H1 (cell line): ENCODE data around the gene ILKAP. TPM values are rescaled to one million over a fixed set of nuclear protein-coding genes. Genes with fewer than 3 reads are reported as not detected.

Experiments used
- CTCF ChIA-PET: fragments of 300-600 bp; sonication (Branson Sonifier 250); formaldehyde crosslinking; loops from one replicate; lab custom pipeline; 2021; ENCODE audit not compliant: partially characterized antibody; lab: Charles Lee
- POLR2A ChIA-PET: fragments of 300-600 bp; sonication (Branson Sonifier 250); formaldehyde crosslinking; loops from one replicate; lab custom pipeline; 2021; ENCODE audit warnings: inconsistent platforms; ENCODE audit not compliant: partially characterized antibody; lab: Charles Lee
- DNase-seq, 2 experiments: peaks; one replicate each; pipeline versions ENCODE4 v3.0.0 to v3.0.0-alpha.2; 2010 to 2022; ENCODE audit warnings: low spot score in 2 of 2, low read depth in 1 of 2, mixed read lengths in 1 of 2
- FAIRE-seq: peaks from 2 replicates; lab custom pipeline; 2011; peaks lifted over from hg19 to GRCh38; lab: Jason Lieb, UNC
- H2AFZ ChIP-seq: 2 replicates; pipeline ENCODE4 v1.8.1; 2012; ENCODE audit warnings: low read length, inconsistent platforms
- H2AK5ac ChIP-seq: 2 replicates; pipeline ENCODE4 v1.6.1; 2013; ENCODE audit warnings: low read depth, low read length
- H2BK120ac ChIP-seq: replicated peaks from 2 replicates; pipeline ENCODE3; 2013; ENCODE audit warnings: low read depth, low read length, inconsistent platforms
- H2BK12ac ChIP-seq: 2 replicates; pipeline ENCODE4 v1.6.1; 2013; ENCODE audit warnings: low read depth, low read length
- H2BK15ac ChIP-seq: 2 replicates; pipeline ENCODE4 v1.6.1; 2013; ENCODE audit warnings: low read length
- H2BK20ac ChIP-seq: 2 replicates; pipeline ENCODE4 v1.6.1; 2013; ENCODE audit warnings: low read length
- H2BK5ac ChIP-seq: 2 replicates; pipeline ENCODE4 v1.6.1; 2013; ENCODE audit warnings: low read depth, low read length
- H3K14ac ChIP-seq: 2 replicates; pipeline ENCODE4 v1.6.1; 2013; ENCODE audit warnings: inconsistent platforms; ENCODE audit not compliant: insufficient read length
- H3K18ac ChIP-seq: 2 replicates; pipeline ENCODE4 v1.6.1; 2013; ENCODE audit warnings: low read length; ENCODE audit errors: extremely low read depth
- H3K23ac ChIP-seq: 2 replicates; pipeline ENCODE4 v1.6.1; 2013; ENCODE audit warnings: inconsistent platforms; ENCODE audit not compliant: insufficient read length
- H3K23me2 ChIP-seq: 2 replicates; pipeline ENCODE4 v1.6.1; 2013; ENCODE audit warnings: low read depth, low read length
- H3K27ac ChIP-seq: 2 replicates; pipeline ENCODE4 v1.6.1; 2011; ENCODE audit warnings: low read depth, low read length, inconsistent platforms
- H3K27me3 ChIP-seq, 4 experiments: replicated peaks in 1 of 4; 1 replicate in 1 of 4; 2 replicates in 3 of 4; pipeline versions ENCODE4 v1.6.1 to v1.8.1; 2011 to 2013; ENCODE audit warnings: low read length in 3 of 4, mild to moderate bottlenecking in 3 of 4, inconsistent platforms in 2 of 4, mixed read lengths in 2 of 4, moderate library complexity in 1 of 4; ENCODE audit not compliant: control insufficient read depth in 3 of 4, insufficient read depth in 3 of 4; ENCODE audit errors: extremely low read depth in 1 of 4
- H3K36me3 ChIP-seq, 4 experiments: 2 replicates each; pipeline versions ENCODE4 v1.6.1 to v1.8.1; 2011 to 2013; ENCODE audit warnings: mild to moderate bottlenecking in 4 of 4, low read length in 3 of 4, moderate library complexity in 2 of 4, control low read depth in 1 of 4, inconsistent platforms in 1 of 4; ENCODE audit not compliant: insufficient read depth in 4 of 4, control insufficient read depth in 2 of 4
- H3K4ac ChIP-seq: replicated peaks from 2 replicates; pipeline ENCODE3; 2013; ENCODE audit warnings: low read length, low read depth, mixed read lengths, inconsistent platforms; ENCODE audit not compliant: insufficient read length
- H3K4me1 ChIP-seq, 4 experiments: replicated peaks in 1 of 4; 1 replicate in 1 of 4; 2 replicates in 3 of 4; pipeline versions ENCODE4 v1.6.1 to v1.8.1; 2011 to 2013; ENCODE audit warnings: low read length in 3 of 4, inconsistent platforms in 2 of 4, mixed read lengths in 1 of 4; ENCODE audit not compliant: insufficient read depth in 4 of 4, control insufficient read depth in 3 of 4
- H3K4me2 ChIP-seq, 2 experiments: 2 replicates each; pipeline versions ENCODE4 v1.6.1 to v1.8.1; 2011 to 2013; ENCODE audit warnings: low read depth in 2 of 2, low read length in 2 of 2, control low read depth in 1 of 2, inconsistent platforms in 1 of 2, mild to moderate bottlenecking in 1 of 2; ENCODE audit not compliant: insufficient read depth in 1 of 2
- H3K4me3 ChIP-seq, 4 experiments: fragments of 200-600, 300-600 bp in 1 of 4; sonication (generic), shearing (Covaris generic), sonication (Bioruptor Twin) in 1 of 4; 2 replicates each; pipeline versions ENCODE4 v1.5.1 to v1.8.1; 2011 to 2016; ENCODE audit warnings: low read length in 4 of 4, low read depth in 3 of 4, control low read depth in 2 of 4, inconsistent platforms in 2 of 4, mild to moderate bottlenecking in 2 of 4, mixed read lengths in 1 of 4, moderate library complexity in 1 of 4; ENCODE audit not compliant: insufficient read depth in 2 of 4; ENCODE audit errors: extremely low read depth in 1 of 4
- H3K56ac ChIP-seq: replicated peaks from 2 replicates; pipeline ENCODE3; 2013; ENCODE audit warnings: low read depth, mild to moderate bottlenecking, mixed read lengths, low read length, inconsistent platforms; ENCODE audit not compliant: insufficient read length
- H3K79me1 ChIP-seq: 2 replicates; pipeline ENCODE4 v1.6.1; 2013; ENCODE audit warnings: low read depth, low read length, control low read depth
- H3K79me2 ChIP-seq, 2 experiments: 2 replicates each; pipeline versions ENCODE4 v1.6.1 to v1.8.1; 2012 to 2013; ENCODE audit warnings: low read length in 2 of 2, mild to moderate bottlenecking in 2 of 2, inconsistent platforms in 1 of 2; ENCODE audit not compliant: insufficient read depth in 2 of 2, control insufficient read depth in 1 of 2
- H3K9ac ChIP-seq, 4 experiments: replicated peaks in 1 of 4; 1 replicate in 1 of 4; 2 replicates in 3 of 4; pipeline versions ENCODE4 v1.6.1 to v1.8.1; 2011 to 2013; ENCODE audit warnings: low read depth in 3 of 4, low read length in 3 of 4, control low read depth in 2 of 4, mild to moderate bottlenecking in 2 of 4, moderate library complexity in 2 of 4, inconsistent platforms in 1 of 4; ENCODE audit errors: extremely low read depth in 1 of 4
- H3K9me3 ChIP-seq, 2 experiments: 2 replicates each; pipeline versions ENCODE4 v1.6.1 to v1.8.1; 2012 to 2013; ENCODE audit warnings: mild to moderate bottlenecking in 2 of 2, moderate library complexity in 2 of 2, control low read depth in 1 of 2, inconsistent platforms in 1 of 2, low read depth in 1 of 2, low read length in 1 of 2, mixed read lengths in 1 of 2; ENCODE audit not compliant: insufficient read depth in 2 of 2
- H4K20me1 ChIP-seq, 2 experiments: replicated peaks in 1 of 2; 2 replicates each; pipeline versions ENCODE3 to v1.8.1; 2011 to 2013; ENCODE audit warnings: inconsistent platforms in 2 of 2, low read length in 2 of 2, mild to moderate bottlenecking in 1 of 2; ENCODE audit not compliant: insufficient read depth in 2 of 2, control insufficient read depth in 1 of 2
- H4K5ac ChIP-seq: 2 replicates; pipeline ENCODE4 v1.6.1; 2013; ENCODE audit warnings: low read length, low read depth, mixed read lengths, inconsistent platforms; ENCODE audit not compliant: insufficient read length
- H4K8ac ChIP-seq: 2 replicates; pipeline ENCODE4 v1.8.0; 2013; ENCODE audit warnings: mild to moderate bottlenecking, moderate library complexity, low read length, inconsistent platforms; ENCODE audit not compliant: insufficient read depth; ENCODE audit errors: extremely low read depth
- H4K91ac ChIP-seq: replicated peaks from 2 replicates; pipeline ENCODE3; 2013; ENCODE audit warnings: low read length, mixed read lengths, inconsistent platforms; ENCODE audit not compliant: insufficient read length
- ATF3 ChIP-seq: IDR thresholded peaks from 2 replicates; pipeline ENCODE4 v1.6.1; 2011; ENCODE audit warnings: low read depth, mild to moderate bottlenecking, low read length; ENCODE audit not compliant: insufficient read depth
- BRCA1 ChIP-seq: IDR thresholded peaks from 2 replicates; pipeline ENCODE4 v1.6.1; 2012; ENCODE audit warnings: low read depth, low read length, improper control_type of control experiment
- CREB1 ChIP-seq: IDR thresholded peaks from 2 replicates; pipeline ENCODE4 v1.6.1; 2012; ENCODE audit warnings: inconsistent platforms
- WGBS, 2 experiments: shearing (Covaris generic) in 1 of 2; methylation state at CpG; one replicate each; pipeline versions ENCODE4 v1.1.6 to v1.1.7; 2013 to 2015; ENCODE audit warnings: low lambda C conversion rate in 2 of 2, mixed read lengths in 2 of 2, inconsistent platforms in 1 of 2, low coverage in 1 of 2, missing lambda C conversion rate in 1 of 2; ENCODE audit not compliant: insufficient replicate concordance in 2 of 2, insufficient coverage in 1 of 2, insufficient read length in 1 of 2; ENCODE audit errors: extremely low coverage in 1 of 2, missing lambda C conversion rate in 1 of 2; 5-methylcytosine and 5-hydroxymethylcytosine counted together
- polyA plus RNA-seq, 7 experiments: library from polyadenylated mRNA; depleted of rRNA in 3 of 7; stranded (reverse) in 5 of 7; unstranded in 2 of 7; fragments of >200 nt in 5 of 7; fragments of 200-250 nt in 2 of 7; gene quantifications; 1 replicate in 5 of 7; 2 replicates in 1 of 7; 4 replicates in 1 of 7; pipeline versions ENCODE4 v1.2.1 to v1.2.3, GENCODE V29; 2011 to 2013; ENCODE audit warnings: missing spikeins in 2 of 7, mixed read lengths in 2 of 7
- total RNA-seq: library from RNA; stranded (reverse); fragmentation: NEBNext Ultra II Directional; extraction: Animal tissue kit (Norgen Biotek cat#: 25700); gene quantifications from 2 replicates; pipeline ENCODE4 v1.2.1, GENCODE V29; 2021

ILKAP gene
- total and polyA plus RNA-seq, 2 of the 8 experiments (the other 6 are each of a cell fraction or from before 2014, with no cell fraction given) = 23.5 to 33.8 TPM

- WGBS, 2 experiments = 97% methylated on average over 5 of the region's 5 CpGs; no CpG with 5 or more reads in 1 of the 2 experiments
- H4K91ac ChIP-seq = no peak overlapping the region
- no peaks in the 10 kb centered on the region for H3K27me3 ChIP-seq
- no peaks in the 10 kb centered on the region; a peak in 1 of 8 replicates for H3K36me3 ChIP-seq
- no peak overlapping the region for H2BK20ac ChIP-seq
- no peaks in the 10 kb centered on the region for H3K4me1 ChIP-seq
- ChIA-PET POLR2A (no interaction called here), CTCF (interaction anchor here (7.1 kb wide), 1 partner anchor 9 kb away, joined by 72 read pairs; no protein-coding TSS in a partner anchor)
- DNase-seq = no peak
- no peak overlapping the region for H2AFZ ChIP-seq
- no peak for FAIRE-seq
- no peak overlapping the region for H2AK5ac ChIP-seq
- no peak overlapping the region for H3K23ac ChIP-seq
- no peak overlapping the region for H3K56ac ChIP-seq
- H3K14ac ChIP-seq = no peak overlapping the region
- no peak overlapping the region for H2BK12ac ChIP-seq
- TF ChIP-seq CREB1 = no peak
- TF ChIP-seq ATF3 = no peak
- TF ChIP-seq BRCA1 = no peak
- no peaks in the 10 kb centered on the region for H3K9me3 ChIP-seq
- H3K9ac ChIP-seq = no peak overlapping the region
- no peaks in the 10 kb centered on the region for H3K23me2 ChIP-seq
- no peaks in the 10 kb centered on the region for H3K79me1 ChIP-seq
- H4K8ac ChIP-seq = no peak overlapping the region
- H3K4me3 ChIP-seq = no peak overlapping the region
- no peak overlapping the region for H4K5ac ChIP-seq
- no peak overlapping the region for H3K4ac ChIP-seq
- H3K4me2 ChIP-seq = no peak overlapping the region
- H2BK5ac ChIP-seq = no peak overlapping the region
- no peak overlapping the region for H3K18ac ChIP-seq
- no peaks in the 10 kb centered on the region for H4K20me1 ChIP-seq
- H2BK120ac ChIP-seq = no peak overlapping the region
- no peak overlapping the region for H2BK15ac ChIP-seq
- no peak overlapping the region for H3K27ac ChIP-seq
- H3K79me2 ChIP-seq = no peaks in the 10 kb centered on the region
Measured at GRCh38 chr2:238144262-238144661, 59.2 kb downstream of the ILKAP start.
